Activated naive CD4-positive, alpha-beta T cell treated with Interleukin-2 at 50 U/mL for 16 hours (primary cell): ENCODE data around the gene WDR90.

Source experiments
- DNase-seq: peaks from one replicate; pipeline ENCODE4 v3.0.0-alpha.2; 2020

Gene WDR90

DNA sequence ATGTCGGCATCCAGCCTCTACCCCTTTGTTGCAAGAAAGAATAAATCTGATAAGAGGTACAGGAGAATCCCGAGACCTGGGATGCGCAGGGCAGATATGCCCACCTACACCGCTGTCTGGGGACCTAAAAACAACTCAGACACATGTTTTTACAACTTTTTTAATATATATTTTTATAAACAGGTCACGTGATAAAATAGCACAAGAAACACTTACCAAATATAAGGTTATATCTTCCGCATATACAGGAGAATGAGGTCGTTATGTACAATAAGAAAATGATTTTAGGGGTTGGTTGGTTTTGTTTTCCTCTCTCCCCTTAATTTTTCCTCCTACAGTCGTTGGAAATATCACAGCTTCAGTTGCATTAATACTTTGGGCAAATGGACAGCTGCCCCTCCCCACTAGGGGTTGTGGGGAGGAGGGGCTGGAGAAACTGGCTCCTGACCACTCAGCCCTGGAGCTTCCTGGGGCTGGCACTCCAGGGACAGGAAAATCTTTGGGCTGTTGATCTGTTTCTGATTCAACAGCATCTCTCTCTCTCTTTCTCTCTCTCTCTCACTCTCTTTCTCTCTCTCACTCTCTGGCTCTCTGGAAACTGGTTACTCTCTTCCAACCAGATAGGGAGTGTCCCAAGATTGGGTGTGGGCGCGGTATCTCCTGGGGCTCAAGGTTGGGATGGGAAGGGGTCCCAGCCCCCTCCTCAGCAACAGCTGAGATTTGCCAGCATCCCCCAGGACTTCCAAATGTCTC lies 43.4 kb downstream of the WDR90 start:
- no peak for DNase-seq

DNA sequence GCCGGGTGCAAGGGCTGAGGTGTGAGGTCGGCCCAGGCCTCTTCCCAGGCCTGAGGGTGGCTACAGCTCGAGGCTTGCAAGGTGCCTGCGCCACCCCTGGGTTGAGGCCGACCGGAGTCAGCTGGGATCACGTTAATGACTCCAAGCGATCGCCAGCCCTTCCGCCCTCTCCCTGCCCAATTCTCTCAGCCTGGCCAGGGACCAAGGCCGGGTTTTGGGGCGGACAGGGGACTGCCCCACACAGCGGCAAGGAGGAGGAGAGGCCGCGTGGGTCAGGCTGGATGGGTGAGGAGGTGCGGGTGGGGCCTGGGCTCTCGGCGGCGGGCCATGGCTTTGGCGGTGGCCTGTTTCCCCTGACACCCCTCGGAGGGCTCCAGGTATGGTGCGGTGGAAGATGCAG lies 44.2 kb downstream of the WDR90 start:
- no peak for DNase-seq

DNA sequence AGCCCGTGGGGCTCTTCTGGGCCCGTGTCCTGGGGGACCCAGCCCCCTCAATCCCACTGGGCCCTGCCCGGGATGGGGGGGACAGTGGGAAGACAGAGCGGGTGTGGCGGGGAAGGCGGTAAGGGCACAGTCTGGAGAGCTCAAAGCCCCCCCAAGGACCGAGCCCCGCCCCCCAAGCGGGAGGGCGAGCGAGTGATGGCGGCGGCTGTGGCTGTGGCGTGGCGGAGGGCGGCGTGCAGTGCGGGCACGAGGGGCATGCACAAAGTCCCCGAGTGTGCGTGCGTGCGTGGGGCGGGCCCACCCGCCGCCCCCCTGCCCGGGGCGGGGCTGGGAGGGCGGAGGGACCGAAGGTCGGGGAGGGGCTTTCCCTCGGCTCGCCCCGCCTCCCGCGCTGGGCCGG lies 44.6 kb downstream of the WDR90 start:
- DNase-seq, result no peak

DNA sequence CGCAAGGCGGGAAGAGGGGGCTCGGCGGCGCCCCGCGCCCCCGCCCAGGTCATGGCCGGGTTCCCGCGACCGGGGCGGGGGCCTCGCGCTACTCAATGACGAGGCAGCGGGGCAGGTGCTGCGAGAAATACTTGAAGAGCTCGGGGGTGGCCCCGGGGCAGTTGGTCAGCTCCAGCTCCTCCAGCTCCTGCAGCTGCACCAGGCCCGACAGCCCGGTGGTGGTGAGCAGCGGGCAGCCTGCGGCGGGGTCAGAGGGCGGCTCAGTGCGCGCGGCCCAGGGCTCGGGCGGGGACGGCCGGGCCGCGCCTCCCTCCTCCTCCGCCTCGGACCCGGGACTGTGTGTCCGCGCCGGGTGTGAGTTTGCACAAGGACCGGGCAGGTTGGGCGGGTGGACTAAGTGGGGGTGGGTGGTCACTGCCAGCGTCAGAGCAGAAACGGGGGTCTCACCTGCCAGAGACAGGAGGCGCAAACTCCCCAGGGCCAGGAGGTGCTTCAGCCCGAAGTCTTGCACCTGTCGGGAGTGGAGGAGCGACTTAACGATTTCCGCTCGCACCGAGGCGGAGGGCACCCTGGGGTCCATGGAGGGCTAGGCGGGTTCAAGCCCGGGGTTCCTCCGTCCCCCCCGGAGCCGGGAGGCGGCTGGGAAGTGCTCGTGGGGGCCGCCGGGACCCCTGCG lies 45.2 kb downstream of the WDR90 start:
- no peak for DNase-seq

DNA sequence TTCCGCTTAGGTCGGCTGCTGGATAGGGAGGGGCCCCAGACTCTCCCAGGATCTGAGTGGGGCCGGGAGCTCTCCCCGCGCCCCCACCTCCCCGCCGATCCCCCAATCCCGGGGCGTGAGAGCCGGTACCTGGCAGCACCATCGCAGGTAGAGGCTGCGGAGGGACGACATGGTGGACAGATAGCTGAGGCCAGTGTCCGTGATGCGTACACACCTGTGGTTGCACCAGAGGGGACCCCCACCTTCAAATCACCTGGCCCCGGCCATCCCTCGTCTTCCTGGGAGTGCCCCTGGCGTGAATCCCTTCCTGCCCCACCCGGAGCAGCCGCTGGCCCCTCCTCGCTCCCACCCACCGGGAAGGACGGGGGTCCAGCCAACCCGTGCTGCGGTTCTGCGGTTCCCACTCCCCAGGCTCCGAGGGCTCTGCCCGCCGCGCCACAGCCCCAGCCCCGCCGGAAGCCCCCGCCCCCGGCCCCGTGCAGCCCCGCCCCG lies 45.7 kb downstream of the WDR90 start:
- DNase-seq, result no peak

DNA sequence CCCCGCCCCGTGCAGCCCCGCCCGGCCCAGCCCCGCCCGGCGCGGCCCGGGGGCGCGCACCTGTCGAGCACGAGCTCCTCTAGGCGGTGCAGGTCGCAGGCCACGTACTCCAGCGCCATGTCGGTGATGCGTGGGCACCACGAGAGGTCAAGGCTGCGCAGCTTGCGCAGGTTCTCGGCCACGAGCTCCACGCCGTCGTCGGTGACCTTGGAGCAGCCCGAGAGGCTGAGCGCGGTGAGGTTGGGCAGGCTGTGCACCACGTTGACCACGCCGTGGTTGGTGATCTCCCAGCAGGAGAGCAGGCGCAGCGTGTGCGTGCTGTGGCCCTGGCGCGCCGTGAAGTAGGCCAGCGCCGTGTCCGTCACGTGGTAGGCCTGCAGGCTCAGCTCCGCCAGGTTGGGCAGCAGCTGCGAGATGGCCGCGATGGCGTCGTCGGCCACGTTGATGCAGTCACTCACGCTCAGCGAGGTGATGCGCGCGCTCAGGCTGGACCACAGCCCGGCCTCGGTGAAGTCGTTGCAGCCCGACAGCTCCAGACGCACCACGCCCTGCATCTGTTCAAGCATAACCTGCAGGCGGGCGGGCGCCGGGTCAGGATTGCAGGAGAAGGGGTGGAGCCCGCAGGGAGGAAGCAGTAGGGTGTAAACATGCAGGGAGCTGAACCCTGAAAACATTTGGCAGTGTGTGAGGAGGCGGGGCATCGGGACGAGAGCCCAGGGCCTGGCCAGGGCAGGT lies 46.4 kb downstream of the WDR90 start:
- DNase-seq, result peak; percentile 72

DNA sequence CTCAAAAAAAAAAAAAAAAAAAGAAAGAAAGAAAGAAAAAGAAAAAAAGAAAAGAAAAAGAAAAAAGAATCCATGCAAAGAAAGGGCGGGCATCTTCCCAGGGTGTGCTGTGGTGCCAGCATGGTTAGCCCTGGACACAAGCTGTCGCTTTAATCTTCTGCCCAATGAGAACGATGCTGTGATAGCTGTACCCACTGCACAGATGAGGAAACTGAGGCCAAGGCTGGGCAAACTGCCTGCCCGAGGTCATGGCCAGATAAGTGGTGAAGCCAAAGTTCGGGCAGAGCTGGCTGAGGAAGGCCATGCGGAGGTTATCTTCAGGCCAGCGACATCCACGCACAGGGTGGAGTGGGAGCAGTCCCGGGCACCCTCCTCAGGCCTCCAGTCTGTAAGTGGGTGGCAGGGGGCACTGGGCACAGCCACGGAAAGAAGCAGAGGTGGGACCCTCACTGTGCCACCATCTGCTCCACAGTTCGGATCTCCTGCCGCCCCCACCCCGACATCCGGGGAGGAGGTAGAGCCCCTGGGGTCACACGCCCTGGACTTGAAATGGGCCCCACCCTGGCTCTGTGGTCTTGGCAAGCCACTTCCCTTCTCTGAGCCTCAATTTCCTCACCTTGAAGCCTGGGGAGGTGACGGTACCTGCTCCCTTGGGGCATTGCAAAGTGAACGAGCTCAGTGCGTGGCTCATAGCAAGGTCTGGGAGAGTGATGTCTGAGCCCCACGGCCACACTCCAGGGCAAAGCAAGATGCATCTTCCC lies 49.9 kb downstream of the WDR90 start:
- no peak for DNase-seq

DNA sequence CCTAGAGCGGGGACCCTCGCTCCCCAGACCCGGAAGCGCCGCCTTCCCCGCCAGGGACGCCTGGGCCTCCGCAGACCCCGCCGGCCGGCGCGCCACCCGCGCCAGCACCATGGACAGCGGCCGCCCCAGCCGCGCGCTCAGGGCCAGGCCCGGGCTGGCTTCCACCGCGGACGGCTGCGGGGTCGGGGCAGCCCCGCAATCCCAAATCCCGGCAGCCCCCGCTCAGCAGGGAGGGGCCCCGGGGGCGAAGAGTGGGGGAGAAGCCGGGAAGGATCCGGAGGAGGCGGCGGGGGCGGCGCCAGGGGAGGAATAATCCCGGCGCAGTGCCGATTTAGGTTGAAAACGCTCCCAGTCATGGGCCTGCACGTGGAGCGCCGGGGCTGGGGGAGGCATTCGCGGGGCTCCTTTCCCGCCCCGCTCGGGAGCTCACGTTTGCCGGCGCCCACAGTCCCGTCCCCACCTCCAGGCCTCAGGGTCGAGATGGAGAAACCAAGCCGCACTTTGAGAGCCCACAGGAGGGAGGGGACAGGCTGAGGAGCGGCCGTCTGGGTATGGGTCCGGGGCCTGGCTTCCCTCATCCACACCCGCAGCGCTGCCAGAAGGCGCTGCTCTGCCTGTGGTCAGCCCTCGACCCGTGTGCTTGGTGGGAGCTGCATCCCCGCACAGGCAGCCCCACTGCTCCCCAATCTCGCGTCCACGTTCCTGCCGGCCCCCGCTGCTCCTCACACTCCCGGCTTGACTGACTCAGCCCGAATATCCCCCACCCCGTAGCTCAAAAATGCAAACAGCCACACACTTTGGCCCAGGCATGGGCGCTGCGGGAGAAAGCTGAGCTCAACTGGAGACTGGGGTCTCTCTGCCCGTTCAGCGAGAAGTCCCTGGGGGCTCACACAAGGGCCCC lies 51.8 kb downstream of the WDR90 start:
- peak; percentile 60 for DNase-seq

DNA sequence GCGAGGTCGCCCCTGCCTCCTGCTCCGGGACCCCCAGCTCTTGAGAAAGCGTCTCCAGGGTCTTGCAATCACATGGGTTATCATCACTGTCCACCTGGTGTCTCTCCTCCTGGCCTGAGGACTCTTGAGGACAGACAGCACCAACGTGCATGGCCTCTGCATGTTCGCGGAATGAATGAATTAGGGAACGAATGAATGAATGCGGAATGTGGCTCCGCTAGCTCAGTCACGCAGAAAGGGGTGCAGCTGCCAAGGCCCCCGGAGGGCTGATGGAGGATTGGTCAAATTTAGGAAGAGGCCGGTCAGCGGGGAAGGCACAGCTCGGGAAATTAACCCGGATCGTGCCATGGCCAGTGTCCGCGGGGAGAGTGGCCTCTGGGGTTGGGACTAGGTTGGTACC lies 53.2 kb downstream of the WDR90 start:
- DNase-seq, result no peak

DNA sequence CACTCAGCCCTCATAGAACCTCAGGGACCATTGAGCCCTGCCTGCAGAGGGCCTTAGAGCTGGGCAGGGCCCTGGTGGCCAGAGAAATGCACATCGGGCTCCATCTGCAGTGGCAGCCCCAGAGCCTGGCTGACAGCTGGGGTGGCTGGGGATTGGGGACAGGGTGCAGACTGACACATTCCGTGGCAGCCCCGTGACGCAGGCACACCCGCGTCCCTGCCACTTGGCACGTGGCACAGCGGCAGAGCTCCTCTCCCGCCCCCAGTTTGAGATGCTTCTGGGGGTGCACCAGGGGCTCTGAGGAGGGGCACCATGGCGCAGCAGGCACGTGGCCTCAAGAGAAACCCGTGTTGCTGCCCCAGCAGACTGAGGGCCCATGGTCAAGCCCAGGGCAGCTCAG lies 54.2 kb downstream of the WDR90 start:
- no peak for DNase-seq

DNA sequence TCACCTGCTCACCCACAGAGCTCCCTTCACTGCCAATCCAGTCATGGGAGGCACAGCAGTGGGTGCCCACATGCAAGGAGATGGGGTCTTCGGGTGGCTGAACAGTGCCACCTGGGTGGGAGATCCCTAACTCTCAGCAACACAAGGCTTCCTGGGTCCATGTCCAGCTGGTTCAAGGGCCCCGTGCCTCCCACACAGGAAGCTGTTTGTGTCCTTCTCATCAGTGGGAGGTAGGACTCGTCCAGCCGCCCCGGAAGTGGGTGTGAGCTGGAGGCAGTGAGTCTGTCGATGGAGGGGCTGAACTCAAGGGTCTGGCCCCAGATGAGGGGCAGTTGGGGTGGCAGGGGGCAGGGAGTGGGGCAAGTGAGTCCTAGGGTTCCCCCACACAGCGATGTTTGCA lies 54.9 kb downstream of the WDR90 start:
- no peak for DNase-seq

DNA sequence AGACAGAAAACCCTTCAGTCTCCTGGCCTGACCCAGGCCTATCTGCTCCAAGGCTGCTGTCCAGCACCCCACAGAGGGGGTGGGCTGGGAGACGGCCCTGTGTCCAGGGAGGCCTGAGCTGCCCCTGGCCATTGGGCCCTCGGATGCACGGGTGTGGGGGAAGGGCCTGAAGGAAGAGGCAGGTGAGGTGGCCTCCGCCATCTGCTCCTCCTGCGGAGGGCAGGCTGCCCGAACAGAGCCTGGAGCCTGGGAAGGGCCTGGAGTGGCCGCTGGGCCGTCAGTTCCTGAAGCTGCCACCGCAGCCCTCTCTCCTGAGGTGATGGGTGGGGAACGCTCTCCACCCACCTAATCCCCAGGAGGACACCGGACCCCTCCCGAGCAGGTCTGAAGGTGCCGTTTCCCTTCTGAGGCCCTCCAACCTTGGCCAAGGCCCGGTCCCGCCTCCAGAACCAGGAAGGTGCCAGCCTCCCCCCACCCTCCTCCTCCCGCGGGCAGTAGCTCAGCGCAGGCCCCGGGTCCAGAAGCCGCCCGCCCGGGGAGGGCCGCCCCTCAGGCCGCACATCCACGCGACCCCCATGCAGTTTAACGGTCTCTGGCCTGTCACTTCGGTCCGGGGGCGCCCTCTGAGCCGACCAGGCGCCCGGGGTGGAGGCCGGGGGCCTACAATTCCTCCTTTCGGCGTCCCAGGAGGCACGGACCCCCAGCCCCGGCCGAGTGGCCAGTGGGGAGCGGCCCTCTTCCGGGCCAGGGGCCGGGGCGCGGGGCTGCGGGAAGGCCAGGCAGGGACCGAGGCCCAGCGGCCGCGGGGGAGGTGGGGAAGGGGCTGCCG lies 55.6 kb downstream of the WDR90 start:
- DNase-seq, result no peak

DNA sequence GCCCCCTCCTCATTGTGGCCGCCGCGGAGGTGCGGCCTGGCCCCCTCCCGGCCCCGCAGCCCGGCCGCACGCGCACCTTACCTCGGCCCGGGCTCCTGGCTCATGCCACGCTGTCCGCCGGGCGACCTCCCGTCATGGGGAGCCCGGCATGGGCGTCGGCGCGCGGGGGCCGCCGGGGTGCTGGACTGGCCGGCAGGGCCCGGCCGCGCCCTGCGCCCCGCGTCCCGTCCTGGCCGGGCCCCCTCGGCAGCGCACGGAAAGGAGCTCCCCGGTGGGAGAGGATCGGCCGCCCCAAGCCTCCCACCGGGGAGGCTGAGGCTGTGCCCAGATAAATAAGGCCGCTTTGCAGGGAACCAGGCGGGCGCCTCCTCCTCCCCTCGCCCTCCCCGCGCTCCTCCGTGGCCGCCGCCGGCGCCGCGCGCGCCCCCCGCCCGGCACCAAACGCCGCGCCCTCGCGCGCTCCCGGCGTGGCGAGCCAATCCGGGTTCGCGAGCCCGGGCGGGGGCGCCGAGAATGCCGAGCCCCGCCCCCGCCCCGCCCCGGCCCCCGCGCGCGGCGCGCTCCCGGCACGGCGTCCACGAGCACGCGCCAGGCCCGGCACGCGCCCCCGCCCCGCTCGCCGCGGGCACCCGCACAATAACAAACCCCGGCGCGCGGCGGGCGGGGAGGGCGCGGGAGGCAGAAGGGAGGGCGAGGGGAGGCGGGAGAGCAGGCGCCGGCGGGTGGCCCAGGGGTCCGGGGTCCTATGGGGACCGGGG lies 56.4 kb downstream of the WDR90 start, which contains the start of gene FBXL16:
Gene FBXL16 (minus strand): TSS at position 371 of the 758 bp plus-strand sequence. CDS start 8,396 bp downstream, outside the sequence.
- DNase-seq, result no peak

DNA sequence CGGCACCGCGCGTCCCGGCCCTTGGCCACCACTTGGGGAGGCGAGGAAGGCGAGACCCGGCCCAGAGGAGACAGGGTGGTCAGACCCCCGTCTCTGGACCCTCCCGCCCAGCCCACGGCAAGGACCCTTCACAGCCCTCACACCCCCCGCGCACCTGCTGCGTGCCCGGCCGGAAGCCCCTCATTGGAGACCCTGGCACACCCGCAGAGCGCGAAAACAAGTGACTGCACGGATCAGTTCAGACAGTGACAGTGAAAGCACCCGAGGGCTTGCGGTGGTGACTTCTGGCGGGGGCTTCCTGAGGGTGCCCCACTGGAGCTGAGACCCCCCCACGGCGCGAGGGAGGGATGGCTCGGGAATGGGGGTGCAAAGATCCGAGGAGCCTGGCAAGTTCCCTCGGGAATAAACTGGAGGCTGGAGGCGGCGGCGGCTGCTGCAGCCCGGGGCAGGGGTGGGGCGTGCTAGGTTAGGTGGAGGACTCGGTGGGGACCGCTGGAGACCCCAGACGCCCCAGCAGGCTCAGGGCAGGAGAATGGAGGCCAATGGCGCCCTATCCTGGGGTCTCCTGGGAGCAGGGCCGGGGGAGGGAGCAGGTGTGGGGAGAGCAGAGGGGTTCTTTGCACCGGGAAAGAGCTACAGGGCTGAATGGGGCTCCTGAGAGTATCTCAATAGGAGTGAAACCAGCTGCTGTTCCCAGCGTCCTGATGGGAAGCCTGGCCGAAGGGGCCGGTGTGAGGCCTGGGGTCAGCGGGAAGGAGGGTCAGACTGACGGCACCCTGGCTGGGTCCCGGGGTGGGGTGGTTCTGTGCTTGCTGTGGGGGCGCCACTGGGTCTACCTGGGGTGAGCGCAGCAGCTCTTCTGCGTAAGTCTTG lies 57.3 kb downstream of the WDR90 start:
- no peak for DNase-seq

DNA sequence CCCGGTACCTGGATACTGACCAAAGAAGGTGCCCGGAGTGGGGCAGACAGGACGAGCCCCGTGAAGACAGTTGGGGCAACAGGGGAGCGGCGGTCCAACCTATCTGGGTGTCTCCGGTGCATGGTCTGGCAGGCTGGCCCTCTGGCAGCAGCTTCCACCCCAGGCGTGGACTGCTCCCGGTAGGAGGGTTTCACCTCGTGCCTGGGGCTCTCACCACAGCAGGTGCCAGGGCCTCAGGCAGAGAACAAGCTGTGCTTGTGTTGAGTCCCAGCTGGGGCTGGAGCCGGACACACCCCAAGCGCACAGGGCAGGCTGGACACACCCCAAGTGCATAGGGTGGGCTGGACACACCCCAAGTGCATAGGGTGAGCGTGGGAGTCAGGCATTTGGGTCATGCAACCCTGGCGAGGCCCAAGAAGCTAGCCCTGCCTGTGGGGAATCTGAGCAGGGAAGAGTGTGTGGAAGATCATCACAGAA lies 57.9 kb downstream of the WDR90 start:
- no peak for DNase-seq

DNA sequence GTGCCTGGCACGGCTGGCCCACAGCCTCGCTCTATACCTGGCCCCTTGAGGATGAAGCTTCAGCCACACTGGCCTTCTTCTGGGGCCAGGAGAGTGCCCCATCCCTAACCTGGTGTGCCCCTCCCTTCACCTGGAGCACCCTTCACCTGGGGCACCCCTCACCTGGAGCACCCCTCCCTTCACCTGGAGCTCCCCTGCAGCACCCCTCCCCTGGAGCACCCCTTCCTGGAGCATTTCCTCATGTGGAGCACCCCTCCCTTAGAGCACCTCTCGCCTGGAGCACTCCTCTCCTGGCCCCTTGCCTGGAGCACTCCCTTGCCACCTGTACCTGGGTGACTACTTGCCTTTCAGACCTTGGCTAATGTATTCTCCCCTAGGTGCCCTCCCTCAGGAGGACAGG lies 58.9 kb downstream of the WDR90 start:
- DNase-seq, result no peak

DNA sequence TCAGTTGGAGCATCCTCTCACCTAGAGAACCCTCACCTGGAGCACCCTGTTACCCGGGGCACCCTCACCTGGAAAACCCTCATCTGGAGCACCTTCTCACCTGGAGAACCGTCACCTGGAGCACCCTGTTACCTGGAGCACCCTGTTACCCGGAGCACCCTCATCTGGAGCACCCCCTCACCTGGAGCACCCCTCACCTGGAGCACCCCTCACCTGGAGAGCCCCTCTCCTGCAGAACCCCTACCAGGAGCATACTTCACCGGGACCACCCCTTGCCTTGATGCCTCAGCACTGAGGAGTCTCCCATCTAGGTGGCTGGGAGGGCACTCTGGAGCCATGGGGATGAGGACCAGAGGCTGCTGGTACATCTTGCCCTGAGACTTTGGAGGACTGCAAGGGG lies 59.8 kb downstream of the WDR90 start:
- DNase-seq, result no peak

DNA sequence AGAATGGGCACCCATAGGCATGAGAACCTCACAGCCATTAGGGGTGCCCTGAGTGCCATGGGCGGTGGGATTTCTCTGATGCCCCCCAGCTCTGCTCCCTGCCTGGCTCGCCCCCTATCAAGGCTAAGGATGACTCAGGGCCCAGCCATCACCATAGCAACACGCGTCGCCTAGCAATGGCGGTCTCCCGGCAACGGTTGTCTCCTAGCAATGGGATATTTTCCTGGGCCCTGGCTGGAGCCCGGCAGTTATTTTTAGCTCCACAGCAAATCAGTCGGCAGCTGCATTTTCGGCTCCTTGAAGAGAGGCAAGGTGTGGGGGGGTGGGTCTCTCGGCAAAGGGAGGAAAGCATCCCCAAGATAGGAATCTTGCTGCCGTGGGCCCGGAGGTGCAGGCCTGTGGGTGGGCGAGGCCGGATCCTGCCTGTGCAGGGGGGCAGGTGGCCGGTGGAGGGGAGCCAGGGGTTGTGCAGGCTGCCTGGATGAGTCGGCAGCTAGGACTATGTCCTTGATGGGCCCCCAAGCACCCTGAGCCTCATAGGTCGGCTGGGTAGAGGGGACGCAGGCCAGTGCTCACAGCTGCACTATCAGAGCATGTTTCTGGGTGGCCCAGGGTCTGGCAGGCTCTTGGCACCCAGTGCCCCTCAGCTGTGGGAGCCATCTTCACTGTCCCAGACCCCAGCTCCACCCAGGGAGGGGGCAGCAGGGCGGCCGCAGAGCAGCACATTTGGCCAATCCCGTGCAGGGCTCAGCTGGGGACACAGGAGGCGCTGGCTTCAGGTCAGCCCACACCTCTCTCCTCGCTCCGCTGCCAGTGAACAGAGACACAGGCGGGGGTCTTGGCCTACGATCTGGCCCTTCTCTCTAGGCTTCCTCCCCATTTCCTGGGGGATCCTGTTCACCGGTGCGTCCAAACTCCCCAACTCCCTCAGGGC lies 60.7 kb downstream of the WDR90 start:
- DNase-seq, result no peak
